Activated gamma-delta T cell (primary cell): Measurements from ENCODE around the gene ERRFI1.

Experiments used
- DNase-seq: peaks from one replicate; lab custom pipeline; 2025; lab: John Stamatoyannopoulos, UW

Gene ERRFI1

DNA sequence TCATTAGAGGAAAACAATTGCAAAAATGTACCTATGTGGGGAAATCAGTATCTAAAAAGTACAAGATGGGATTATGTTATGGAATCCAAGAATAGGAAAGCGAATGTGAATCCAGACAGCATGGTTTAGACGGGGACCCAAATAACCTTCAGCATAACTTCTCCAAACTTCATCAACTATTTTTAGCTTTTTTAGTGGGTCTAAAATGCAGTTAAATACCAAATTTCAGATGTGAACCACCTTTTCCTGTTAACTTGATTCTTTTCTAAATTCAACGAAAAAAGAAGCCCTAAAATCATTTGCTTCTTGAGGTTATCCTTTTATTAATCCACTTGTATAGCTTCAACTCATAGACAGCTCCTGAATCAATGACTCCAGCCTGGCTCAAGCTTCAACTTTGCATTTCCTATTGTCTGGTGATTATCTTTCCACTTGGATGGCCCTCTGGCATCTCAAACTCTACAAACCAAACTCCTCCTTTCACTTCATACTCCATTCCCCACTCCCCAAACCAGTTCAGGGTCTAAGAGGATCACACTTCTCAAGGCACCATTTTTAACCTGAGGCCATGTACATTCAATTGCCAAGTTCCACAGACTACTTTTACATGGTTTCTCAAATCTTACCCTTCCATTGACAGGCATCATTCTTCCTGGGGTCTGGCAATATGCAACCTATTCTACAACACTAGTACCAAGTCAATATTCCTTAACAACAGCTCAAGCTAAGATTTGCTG is 7.4 kb downstream of the ERRFI1 start:
- DNase-seq: no peak

- DNase-seq: no peak
Observed at GRCh38 chr1:8017495-8018197, 8.5 kb downstream of the ERRFI1 start.

DNA sequence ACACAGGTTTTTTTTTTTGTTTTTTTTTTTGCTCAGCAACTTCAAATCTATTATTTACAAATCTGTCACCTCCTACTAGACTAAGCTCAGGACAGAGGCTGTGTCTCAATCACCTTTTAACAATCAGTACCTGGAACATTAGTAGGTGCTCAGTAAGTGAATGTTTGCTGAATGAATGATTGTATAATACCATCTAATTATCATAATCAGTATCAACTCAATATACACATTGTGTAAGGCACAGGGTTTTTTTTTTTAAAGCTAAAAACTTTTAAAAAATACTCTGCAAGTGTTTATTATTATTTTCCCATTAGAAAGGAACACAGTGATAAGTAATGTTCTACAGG is 9.2 kb downstream of the ERRFI1 start:
- DNase-seq: no peak

GRCh38 chr1:8016210-8016894 is 9.8 kb downstream of the ERRFI1 start:
- no peak for DNase-seq

GRCh38 chr1:8015809-8016165 is 10.3 kb downstream of the ERRFI1 start:
- DNase-seq: no peak

DNA sequence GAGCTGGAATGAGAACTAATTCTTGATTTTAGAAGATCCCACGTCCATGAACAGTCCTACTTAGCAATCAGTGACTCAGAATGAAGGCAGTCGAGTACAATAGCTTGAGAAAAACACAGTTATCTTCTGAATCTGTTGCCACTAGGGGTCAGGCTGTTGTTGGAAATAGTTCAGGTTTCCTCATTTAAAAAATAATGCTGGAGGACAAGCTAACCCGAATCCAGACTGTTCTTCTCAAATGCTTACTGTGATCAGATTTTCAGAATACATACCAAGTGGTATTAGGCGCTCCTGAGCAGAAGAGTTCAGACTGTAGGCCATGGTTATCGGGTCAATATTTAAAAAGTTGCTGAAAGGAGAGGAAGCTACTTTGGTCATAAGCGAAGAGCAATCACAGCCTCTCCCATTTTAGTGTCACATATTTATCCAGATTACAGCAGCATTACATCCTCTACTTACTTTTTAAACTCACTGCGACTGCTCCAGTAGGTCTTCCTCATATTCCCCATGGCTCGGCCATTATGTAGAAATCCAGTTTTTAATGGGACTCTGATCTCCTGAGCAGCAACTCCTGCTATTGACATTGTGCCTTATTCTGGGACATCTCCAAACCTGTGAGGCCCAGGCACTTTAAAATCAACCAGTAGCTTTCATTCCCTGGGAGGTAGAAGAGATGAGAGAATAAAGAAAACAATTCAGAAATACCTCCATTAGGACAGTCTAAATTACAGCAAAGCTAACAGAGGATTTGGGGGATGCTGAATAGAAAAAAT is 10.9 kb downstream of the ERRFI1 start:
- no peak for DNase-seq

DNA sequence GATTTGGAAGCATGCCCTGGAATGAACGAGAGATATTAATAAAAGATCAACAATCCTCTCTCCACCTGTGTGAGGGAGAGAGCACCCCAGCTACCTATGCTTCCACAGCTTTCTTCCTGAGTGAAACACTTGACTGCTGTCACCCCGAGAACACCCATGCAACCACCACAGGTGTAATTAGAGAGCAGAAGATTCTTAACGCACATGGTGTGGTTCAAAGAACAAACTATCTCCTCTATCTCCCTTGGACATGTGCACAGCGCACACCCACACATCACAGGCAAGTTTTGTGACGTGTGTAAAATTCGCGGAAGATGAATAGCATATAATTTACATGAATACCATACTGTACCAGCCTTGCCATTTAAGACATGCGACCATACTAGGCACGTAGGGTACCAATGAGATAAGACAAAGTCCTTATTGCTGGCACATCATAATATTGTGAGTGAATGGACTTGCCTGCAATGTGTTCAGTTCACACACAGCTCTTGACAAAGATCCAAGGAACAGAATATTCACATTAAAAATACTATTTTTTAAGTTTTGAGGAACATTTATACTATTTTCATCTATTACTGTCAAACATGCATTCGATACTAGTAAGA is 11.6 kb downstream of the ERRFI1 start:
- no peak for DNase-seq

DNA sequence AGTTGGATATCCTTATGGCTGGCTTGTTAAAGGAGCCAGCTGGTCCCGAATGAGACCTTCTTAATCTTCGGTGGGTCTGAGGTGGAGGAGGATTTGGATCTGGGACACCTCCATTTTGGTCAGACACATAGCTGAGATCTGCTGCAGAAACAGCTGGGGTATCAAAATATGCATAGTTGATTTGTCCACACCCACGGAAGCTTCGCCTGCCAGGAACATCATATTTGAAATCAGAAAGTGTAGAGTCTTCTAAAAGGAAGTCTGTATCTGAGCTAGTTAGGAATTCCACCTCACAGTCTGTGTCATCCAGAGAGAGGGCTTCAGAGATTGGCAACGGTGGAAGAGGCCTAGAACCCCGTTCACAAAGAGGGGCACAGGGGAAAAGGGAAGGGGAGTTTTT is 12.3 kb downstream of the ERRFI1 start:
- DNase-seq: no peak

GRCh38 chr1:8013399-8013798 is 12.7 kb downstream of the ERRFI1 start:
- no peak for DNase-seq

GRCh38 chr1:8012955-8013354 is 13.2 kb downstream of the ERRFI1 start:
- no peak for DNase-seq

GRCh38 chr1:8011923-8012858 is 13.9 kb downstream of the ERRFI1 start:
- no peak for DNase-seq

DNA sequence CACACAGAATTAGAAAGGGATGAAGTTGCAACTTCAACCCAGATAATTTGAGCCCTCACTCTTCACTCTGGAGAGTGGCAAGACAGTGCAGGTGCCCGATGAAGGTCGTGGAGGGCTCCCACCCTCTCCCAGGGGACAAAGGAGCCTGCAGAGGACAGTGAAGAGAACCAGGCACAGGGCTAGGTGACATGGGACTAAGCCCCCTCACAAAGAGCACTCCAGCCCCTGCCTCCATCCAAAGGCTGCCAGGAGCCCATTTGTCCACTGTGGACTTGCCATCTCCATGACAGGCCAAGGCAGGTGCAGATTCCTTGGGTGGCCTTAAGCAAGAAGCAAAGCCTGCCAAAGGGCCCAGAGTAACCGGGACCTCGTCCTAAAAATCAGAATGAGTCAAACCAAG is 15.1 kb downstream of the ERRFI1 start:
- DNase-seq: no peak

GRCh38 chr1:8010080-8010664 is 15.9 kb downstream of the ERRFI1 start:
- DNase-seq: no peak

GRCh38 chr1:8009043-8010002 is 16.8 kb downstream of the ERRFI1 start:
- no peak for DNase-seq

GRCh38 chr1:8006037-8006963 is 19.8 kb downstream of the ERRFI1 start:
- no peak for DNase-seq

DNA sequence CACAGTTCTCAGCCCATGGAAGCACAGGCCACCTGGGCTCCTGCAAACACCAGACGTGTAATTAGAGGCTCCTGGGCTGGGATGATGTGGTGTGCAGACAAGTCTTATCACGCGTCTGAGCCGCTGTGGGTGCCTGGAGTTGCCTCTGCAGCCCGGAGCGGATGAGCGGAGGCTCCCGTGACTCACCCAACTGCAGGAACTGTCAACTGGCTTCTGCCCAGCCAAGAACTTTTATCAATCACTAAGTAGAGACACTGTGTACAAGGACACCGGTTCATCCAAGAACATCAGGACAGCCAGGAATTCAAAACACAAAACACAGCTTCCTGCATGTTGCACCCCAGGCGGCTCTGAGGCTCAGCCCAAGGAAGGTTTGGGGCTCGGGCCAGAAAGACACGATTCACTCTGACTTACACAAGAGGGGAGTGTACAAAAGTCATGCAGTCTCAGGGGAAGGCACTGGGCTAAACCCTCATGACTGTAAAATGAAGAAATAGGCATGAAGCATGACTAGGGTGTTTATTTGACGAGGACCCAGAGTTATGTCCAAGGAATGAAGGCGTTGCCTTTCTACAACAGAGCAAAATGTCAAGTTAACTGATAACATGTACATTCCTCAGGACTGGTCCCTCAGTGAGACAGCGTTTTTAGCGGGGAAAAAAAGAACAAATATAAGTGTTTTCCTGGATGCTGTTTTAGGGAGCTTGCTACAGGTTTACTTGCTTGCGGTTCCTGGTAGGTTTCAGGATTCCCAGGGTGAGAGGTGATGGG is 21.1 kb downstream of the ERRFI1 start:
- DNase-seq: no peak

- no peak for DNase-seq
Observed at GRCh38 chr1:8004113-8004802, 21.9 kb downstream of the ERRFI1 start.
